Measurements from ENCODE around the gene CHERP. TPM values are rescaled to one million over a fixed set of nuclear protein-coding genes. Genes with fewer than 3 reads are reported as not detected.

Gene CHERP
- total and polyA plus RNA-seq, 2 experiments from 2014 or later, result 31.6 to 41.2 TPM

DNA sequence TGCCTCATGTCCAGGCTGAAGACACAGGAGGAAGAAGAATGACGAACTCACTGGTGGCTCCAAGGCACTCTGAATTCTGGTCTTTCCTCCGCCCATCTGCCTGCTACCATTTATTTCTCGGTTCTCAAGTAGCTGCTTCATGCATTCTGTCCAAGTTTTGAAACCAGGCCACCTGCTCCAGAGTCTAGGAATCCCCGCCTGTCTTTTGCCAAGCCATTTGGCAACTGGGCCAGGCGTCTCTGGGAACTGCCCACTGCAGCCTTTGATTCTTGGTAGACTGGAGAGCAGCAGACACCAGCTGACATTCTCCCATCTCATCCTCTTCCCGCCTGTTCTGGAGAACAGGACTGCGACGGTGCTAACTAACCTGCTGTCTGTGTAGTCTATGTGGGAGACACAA is 19.1 kb upstream of the CHERP start (continued):
- TF ChIP-seq ZNF462 (CRISPR knock-in tag; IDR thresholded peaks at IDR 0.05) (no peak), ZNF114 (CRISPR knock-in tag; IDR thresholded peaks at IDR 0.05) (no peak), EZH2 (IDR thresholded peaks at IDR 0.05; ENCODE audit: low read depth, unreplicated experiment) (no peak), STAT1 (IDR thresholded peaks at IDR 0.05; ENCODE audit: unreplicated experiment) (no peak), EZH2phosphoT487 (IDR thresholded peaks at IDR 0.05; ENCODE audit: unreplicated experiment) (no peak), ETS1 (IDR thresholded peaks at IDR 0.05) (no peak), POLR2AphosphoS5 (IDR thresholded peaks at IDR 0.05; ENCODE audit: low read depth) (no peak)
- TF ChIP-seq, protein P1, sequence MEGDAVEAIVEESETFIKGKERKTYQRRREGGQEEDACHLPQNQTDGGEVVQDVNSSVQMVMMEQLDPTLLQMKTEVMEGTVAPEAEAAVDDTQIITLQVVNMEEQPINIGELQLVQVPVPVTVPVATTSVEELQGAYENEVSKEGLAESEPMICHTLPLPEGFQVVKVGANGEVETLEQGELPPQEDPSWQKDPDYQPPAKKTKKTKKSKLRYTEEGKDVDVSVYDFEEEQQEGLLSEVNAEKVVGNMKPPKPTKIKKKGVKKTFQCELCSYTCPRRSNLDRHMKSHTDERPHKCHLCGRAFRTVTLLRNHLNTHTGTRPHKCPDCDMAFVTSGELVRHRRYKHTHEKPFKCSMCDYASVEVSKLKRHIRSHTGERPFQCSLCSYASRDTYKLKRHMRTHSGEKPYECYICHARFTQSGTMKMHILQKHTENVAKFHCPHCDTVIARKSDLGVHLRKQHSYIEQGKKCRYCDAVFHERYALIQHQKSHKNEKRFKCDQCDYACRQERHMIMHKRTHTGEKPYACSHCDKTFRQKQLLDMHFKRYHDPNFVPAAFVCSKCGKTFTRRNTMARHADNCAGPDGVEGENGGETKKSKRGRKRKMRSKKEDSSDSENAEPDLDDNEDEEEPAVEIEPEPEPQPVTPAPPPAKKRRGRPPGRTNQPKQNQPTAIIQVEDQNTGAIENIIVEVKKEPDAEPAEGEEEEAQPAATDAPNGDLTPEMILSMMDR (conservative IDR thresholded peaks at IDR 0.05; ENCODE audit: low read depth in 2 of 2), result no peak

Measured in GM23338 (cell line).